ENCODE data around the gene ORMDL3.

Gene ORMDL3

GRCh38 chr17:39872751-39873150, 54.6 kb downstream of the ORMDL3 start (continued):
- TF ChIP-seq HIC1 (tag by site-specific recombination; IDR thresholded peaks at IDR 0.05), result no peak

- POLR2A ChIA-PET, result no interaction called here
- TF ChIP-seq ZNF488 (tag by site-specific recombination; IDR thresholded peaks at IDR 0.05), result no peak
- Histone ChIP-seq H3K27ac (ENCODE audit: extremely low read depth, low read depth, low read length) (no peak overlapping the region), H3K36me3 (ENCODE audit: control insufficient read depth in 2 of 2, insufficient read depth in 1 of 2, low read length in 2 of 2) (no peaks in the 10 kb centered on the region), H3K9me3 (ENCODE audit: control insufficient read depth, insufficient read depth, low read depth, low read length) (no peaks in the 10 kb centered on the region), H3K4me3 (ENCODE audit: low read depth, low read length) (no peak overlapping the region), H3K4me1 (ENCODE audit: control insufficient read depth, insufficient read depth, low read length) (no peaks in the 10 kb centered on the region)
- CTCF ChIA-PET, result interaction anchor here (0.9 to 1.6 kb wide), 2 partner anchors 26 to 109 kb away, joined by 3 to 4 read pairs; partner anchors contain the start of gene PSMD3
Observed at GRCh38 chr17:39871801-39872200, 55.6 kb downstream of the ORMDL3 start.
